Measurements from ENCODE around the gene NPR1. TPM values are rescaled to one million over a fixed set of nuclear protein-coding genes. Genes with fewer than 3 reads are reported as not detected.
"Not testable (repeated sequence)": the region's sequence is repeated elsewhere in the genome, so short reads cannot be mapped to it uniquely, and the experiment has no call there.

NPR1 gene
- total RNA-seq, 1 donor from 2014 or later = 69.4 TPM

- intact Hi-C loops (cut with DNase I) = no loop called here
- Histone ChIP-seq H3K27ac (no peak overlapping the region), H3K27me3 (no peaks in the 10 kb centered on the region), H3K9me3 (no peaks in the 10 kb centered on the region), H3K4me1 (peaks cover 16% of the 10 kb centered on the region), H3K36me3 (no peaks in the 10 kb centered on the region), H3K4me3 (no peak overlapping the region)
- DNase-seq (no peak), ATAC-seq (no peak)
- no peak for TF ChIP-seq CTCF (IDR thresholded peaks at IDR 0.05)
These were observed 21.3 kb downstream of the NPR1 start for GRCh38 chr1:153699768-153700167.

- intact Hi-C loops (cut with DNase I) = no loop called here
- H3K36me3 ChIP-seq = no peaks in the 10 kb centered on the region
These were observed 27.0 kb downstream of the NPR1 start for GRCh38 chr1:153705484-153705883.

GRCh38 chr1:153711026-153711425 is 32.5 kb downstream of the NPR1 start:
- H3K36me3 ChIP-seq = no peaks in the 10 kb centered on the region
- no peak for TF ChIP-seq CTCF (IDR thresholded peaks at IDR 0.05)
- DNase-seq = no peak
- no peaks in the 10 kb centered on the region for H3K9me3 ChIP-seq
- no peak for ATAC-seq
- no peaks in the 10 kb centered on the region for H3K27me3 ChIP-seq
- no peaks in the 10 kb centered on the region for H3K4me1 ChIP-seq
- no peak overlapping the region for H3K4me3 ChIP-seq
- intact Hi-C loops (cut with DNase I) = no loop called here
- no peak overlapping the region for H3K27ac ChIP-seq

More at GRCh38 chr1:153705484-153705883, 27.0 kb downstream of the NPR1 start:
- H3K27me3 ChIP-seq = no peaks in the 10 kb centered on the region
- no peak overlapping the region for H3K4me3 ChIP-seq
- no peak for TF ChIP-seq CTCF (IDR thresholded peaks at IDR 0.05)
- DNase-seq = no peak
- no peaks in the 10 kb centered on the region for H3K4me1 ChIP-seq
- no peaks in the 10 kb centered on the region for H3K9me3 ChIP-seq
- H3K27ac ChIP-seq = no peak overlapping the region
- ATAC-seq = no peak

GRCh38 chr1:153716211-153716610 is 37.7 kb downstream of the NPR1 start:
- ATAC-seq; H3K4me1 ChIP-seq; H3K36me3 ChIP-seq; H3K27ac ChIP-seq; H3K27me3 ChIP-seq; H3K9me3 ChIP-seq; H3K4me3 ChIP-seq; intact Hi-C loops (cut with DNase I); DNase-seq: not testable (repeated sequence)

- H3K4me3 ChIP-seq = no peak overlapping the region
- no peaks in the 10 kb centered on the region for H3K4me1 ChIP-seq
- H3K27me3 ChIP-seq = no peaks in the 10 kb centered on the region
- no peak for TF ChIP-seq CTCF (IDR thresholded peaks at IDR 0.05)
- no peaks in the 10 kb centered on the region for H3K36me3 ChIP-seq
- DNase-seq (no peak), ATAC-seq (no peak)
- intact Hi-C loops (cut with DNase I) = no loop called here
- H3K27ac ChIP-seq = no peak overlapping the region
- no peaks in the 10 kb centered on the region for H3K9me3 ChIP-seq
These were observed 38.8 kb downstream of the NPR1 start for GRCh38 chr1:153717330-153717729.

- DNase-seq = no peak
- Histone ChIP-seq H3K27me3 (no peaks in the 10 kb centered on the region), H3K4me1 (no peaks in the 10 kb centered on the region), H3K27ac (no peak overlapping the region), H3K36me3 (no peaks in the 10 kb centered on the region), H3K9me3 (no peaks in the 10 kb centered on the region), H3K4me3 (no peak overlapping the region)
- TF ChIP-seq CTCF (IDR thresholded peaks at IDR 0.05) = no peak
- ATAC-seq = no peak
- intact Hi-C loops (cut with DNase I) = no loop called here
These were observed 45.2 kb downstream of the NPR1 start for GRCh38 chr1:153723687-153724086.

GRCh38 chr1:153724634-153725033 is 46.1 kb downstream of the NPR1 start:
- intact Hi-C loops (cut with DNase I); DNase-seq; H3K27ac ChIP-seq; ATAC-seq; H3K4me3 ChIP-seq; H3K36me3 ChIP-seq; H3K4me1 ChIP-seq; H3K9me3 ChIP-seq; H3K27me3 ChIP-seq: not testable (repeated sequence)

All from upper lobe of right lung (tissue), 1 donor.